HFF-Myc (cell line): Measurements from ENCODE around the gene CRYBG1.

Experiments
- DNase-seq: peaks from one replicate; pipeline ENCODE4 v3.0.0-alpha.2; 2011; ENCODE audit warnings: low read depth; ENCODE audit errors: extremely low read depth
- H3K4me3 ChIP-seq: replicated peaks from 2 replicates; pipeline ENCODE4 v1.5.1; 2011; ENCODE audit warnings: low read depth, mild to moderate bottlenecking, control low read depth, low read length
- TF ChIP-seq, protein P1 (sequence below): IDR thresholded peaks from 2 replicates; pipeline ENCODE4 v1.5.1; 2012; ENCODE audit warnings: mild to moderate bottlenecking, low read depth, low read length, control low read depth; ENCODE audit errors: missing control alignments

Gene CRYBG1

DNA sequence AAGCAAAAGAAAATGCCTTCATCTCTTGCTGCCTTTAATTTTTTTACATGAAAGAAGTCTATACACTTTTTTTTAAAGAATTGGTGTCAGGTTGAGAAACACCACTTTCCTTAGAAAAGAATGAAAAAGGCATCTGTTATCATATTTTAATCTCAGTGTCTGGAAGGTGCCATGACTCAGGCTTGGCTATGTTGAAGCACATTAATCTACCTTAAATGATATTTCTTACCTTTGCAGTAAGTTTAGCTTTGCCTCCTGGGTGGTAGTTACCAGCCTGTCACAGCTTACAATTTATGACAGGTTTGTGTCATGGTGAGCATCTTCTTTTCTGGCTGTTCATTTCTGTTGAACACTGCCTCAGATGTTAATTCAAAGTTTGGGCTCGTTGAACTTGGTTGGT lies 173.5 kb downstream of the CRYBG1 start:
- TF ChIP-seq, protein P1, sequence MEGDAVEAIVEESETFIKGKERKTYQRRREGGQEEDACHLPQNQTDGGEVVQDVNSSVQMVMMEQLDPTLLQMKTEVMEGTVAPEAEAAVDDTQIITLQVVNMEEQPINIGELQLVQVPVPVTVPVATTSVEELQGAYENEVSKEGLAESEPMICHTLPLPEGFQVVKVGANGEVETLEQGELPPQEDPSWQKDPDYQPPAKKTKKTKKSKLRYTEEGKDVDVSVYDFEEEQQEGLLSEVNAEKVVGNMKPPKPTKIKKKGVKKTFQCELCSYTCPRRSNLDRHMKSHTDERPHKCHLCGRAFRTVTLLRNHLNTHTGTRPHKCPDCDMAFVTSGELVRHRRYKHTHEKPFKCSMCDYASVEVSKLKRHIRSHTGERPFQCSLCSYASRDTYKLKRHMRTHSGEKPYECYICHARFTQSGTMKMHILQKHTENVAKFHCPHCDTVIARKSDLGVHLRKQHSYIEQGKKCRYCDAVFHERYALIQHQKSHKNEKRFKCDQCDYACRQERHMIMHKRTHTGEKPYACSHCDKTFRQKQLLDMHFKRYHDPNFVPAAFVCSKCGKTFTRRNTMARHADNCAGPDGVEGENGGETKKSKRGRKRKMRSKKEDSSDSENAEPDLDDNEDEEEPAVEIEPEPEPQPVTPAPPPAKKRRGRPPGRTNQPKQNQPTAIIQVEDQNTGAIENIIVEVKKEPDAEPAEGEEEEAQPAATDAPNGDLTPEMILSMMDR, result no peak
- no peak overlapping the region for H3K4me3 ChIP-seq
- DNase-seq, result no peak

DNA sequence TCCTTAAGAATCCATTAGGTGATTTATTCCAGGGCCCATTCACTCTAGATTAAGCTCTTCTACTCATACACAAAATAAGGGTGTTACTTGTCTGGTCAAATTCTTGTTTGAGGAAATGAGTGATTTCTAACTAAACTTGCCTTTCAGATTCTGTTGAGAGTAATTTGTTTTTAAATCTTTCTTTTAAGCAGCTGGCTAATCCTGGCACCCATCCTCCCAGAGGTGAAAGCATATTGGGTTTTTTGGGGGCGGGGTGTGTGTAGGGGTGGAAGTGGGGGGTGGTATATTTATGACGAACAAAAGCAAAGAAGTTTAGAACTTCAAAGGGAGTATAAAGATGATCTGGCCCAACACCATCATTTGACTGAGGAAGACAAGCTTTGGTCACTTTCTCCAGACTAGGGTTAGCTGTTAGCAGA lies 174.1 kb downstream of the CRYBG1 start:
- TF ChIP-seq, protein P1, result no peak
- H3K4me3 ChIP-seq, result no peak overlapping the region
- DNase-seq, result no peak

DNA sequence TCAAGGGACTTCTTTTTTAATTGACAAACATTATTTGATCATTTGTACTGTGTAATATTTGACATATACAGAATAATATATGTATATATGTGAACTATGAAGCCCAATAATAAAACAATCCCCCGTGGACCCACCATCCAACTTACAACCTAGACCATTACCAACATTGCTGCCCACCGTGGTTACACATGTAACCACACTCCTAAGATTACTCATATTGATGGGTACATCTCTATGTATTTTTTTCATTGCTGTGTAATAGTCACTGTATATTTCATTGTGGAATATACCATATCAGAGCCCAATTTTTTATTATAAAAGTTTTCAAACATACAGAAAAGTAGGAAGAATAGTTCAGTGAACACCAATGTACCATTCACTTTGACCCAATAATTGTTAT lies 174.5 kb downstream of the CRYBG1 start:
- TF ChIP-seq, protein P1, result no peak
- DNase-seq, result no peak
- H3K4me3 ChIP-seq, result no peak overlapping the region

DNA sequence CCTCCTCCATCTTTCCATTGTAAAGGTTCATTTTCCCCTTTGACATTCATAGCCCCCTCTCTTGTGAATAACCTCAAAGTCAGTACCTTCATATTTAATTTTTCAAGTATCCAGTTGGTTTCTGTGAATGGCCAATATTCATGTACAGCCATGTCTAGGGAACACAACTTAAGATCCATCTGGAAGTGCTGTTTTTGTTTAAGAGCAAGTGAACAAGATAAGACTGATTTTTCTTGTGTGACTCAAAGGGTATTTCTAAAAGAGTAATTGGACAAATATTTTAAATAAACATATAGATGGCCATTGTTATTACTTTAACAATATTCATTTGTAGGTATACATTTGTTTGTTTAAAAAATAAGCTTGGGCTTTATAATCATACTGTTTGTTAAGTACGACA lies 175.8 kb downstream of the CRYBG1 start:
- H3K4me3 ChIP-seq, result no peak overlapping the region
- TF ChIP-seq, protein P1, result no peak
- DNase-seq, result no peak

DNA sequence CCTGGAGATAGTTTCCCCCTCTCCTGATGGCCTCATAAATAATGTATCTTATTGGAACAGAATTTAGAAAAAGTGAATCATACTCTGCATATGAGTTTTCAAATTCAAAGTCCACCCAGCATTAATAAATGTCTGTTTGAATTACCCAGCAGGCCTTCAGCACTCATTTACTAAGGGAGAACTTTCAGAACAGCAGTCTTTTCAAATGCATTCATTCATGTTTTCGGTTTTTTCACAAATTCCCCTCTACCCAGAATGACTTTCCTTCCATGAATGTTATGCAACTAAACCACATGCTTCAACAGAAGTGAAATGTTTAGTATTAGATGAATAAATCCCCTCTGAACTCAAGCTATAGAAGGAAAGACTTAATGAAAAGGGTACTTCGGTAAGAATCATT lies 176.3 kb downstream of the CRYBG1 start:
- TF ChIP-seq, protein P1, result no peak
- no peak for DNase-seq

DNA sequence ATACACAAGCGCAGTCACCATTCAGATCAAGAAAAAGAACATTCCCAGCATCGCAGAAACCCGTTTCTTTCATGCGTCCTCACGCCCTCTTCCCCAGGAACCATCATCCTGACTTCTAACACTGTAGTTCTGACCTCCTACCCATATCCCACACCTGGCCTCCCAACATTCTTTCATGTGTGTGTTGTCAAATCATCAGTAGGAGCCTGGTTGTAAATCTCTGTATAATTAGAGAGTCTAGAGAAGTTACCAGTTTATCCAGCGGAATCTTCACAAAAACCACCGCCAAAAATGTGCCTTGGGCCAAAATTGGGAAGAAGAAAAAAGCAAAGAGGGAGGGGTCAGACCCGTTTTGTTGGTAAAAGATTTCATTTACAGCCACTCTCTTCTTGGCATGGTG lies 177.1 kb downstream of the CRYBG1 start:
- TF ChIP-seq, protein P1, result no peak
- no peak for DNase-seq
- no peak overlapping the region for H3K4me3 ChIP-seq

More for the DNA sequence above, 176.3 kb downstream of the CRYBG1 start:
- no peak overlapping the region for H3K4me3 ChIP-seq

DNA sequence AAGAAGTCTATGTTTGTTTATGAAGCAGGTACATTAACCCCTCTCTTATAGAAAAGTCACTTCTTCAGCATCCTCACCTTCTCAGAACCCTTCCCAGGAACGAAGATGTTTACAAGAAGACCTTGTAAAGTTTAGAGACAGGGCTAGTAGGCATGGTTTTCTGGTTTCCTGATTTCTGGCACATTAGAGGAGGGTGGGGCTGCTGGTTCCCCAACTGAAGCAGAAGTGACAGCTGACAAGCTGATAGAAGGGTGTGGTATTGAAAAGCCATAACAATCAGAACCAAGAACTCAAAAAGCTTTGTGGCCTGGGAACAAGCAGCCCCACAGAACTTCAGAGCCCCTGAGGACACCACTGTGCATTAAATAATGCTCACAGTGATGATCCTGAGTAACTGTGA lies 177.6 kb downstream of the CRYBG1 start:
- TF ChIP-seq, protein P1, result no peak
- no peak for DNase-seq
- H3K4me3 ChIP-seq, result no peak overlapping the region
